CD14-positive monocyte (primary cell): Measurements from ENCODE around the gene DCLK1. TPM values are rescaled to one million over a fixed set of nuclear protein-coding genes. Genes with fewer than 3 reads are reported as not detected.

Experiments
- DNase-seq, 3 donors: peaks; one replicate each; pipeline ENCODE4 v3.0.0-alpha.2; 2011 to 2022
- H2AFZ ChIP-seq: 2 replicates; pipeline ENCODE4 v1.6.0; 2012; ENCODE audit warnings: mild to moderate bottlenecking, low read depth, low read length, inconsistent platforms; ENCODE audit not compliant: insufficient read depth, poor library complexity, severe bottlenecking
- H3K27ac ChIP-seq, 2 donors: 1 replicate in 1 of 2; 2 replicates in 1 of 2; pipeline ENCODE4 v1.5.1; 2012 to 2013; ENCODE audit warnings: low read length in 2 of 2, control low read depth in 1 of 2, inconsistent platforms in 1 of 2, low read depth in 1 of 2, mild to moderate bottlenecking in 1 of 2
- H3K27me3 ChIP-seq, 2 donors: one replicate each; pipeline versions ENCODE4 v1.6.0 to v1.6.1; 2011 to 2013; ENCODE audit warnings: low read length in 2 of 2; ENCODE audit not compliant: control insufficient read depth in 2 of 2, insufficient read depth in 2 of 2
- H3K36me3 ChIP-seq, 2 donors: replicated peaks in 1 of 2; 1 replicate in 1 of 2; 2 replicates in 1 of 2; pipeline versions ENCODE4 v1.5.1 to v1.6.1; 2012 to 2013; ENCODE audit warnings: low read length in 2 of 2, control low read depth in 1 of 2, inconsistent platforms in 1 of 2, mild to moderate bottlenecking in 1 of 2; ENCODE audit not compliant: insufficient read depth in 2 of 2, control insufficient read depth in 1 of 2
- H3K4me1 ChIP-seq, 2 donors: 1 replicate in 1 of 2; 2 replicates in 1 of 2; pipeline versions ENCODE4 v1.5.1 to v1.6.1; 2012 to 2013; ENCODE audit warnings: low read length in 2 of 2, control low read depth in 1 of 2, inconsistent platforms in 1 of 2, mild to moderate bottlenecking in 1 of 2, moderate library complexity in 1 of 2; ENCODE audit not compliant: insufficient read depth in 2 of 2, control insufficient read depth in 1 of 2
- H3K4me2 ChIP-seq: replicated peaks from 2 replicates; pipeline ENCODE3; 2012; ENCODE audit warnings: low read length, moderate library complexity, mild to moderate bottlenecking; ENCODE audit not compliant: poor library complexity, severe bottlenecking; ENCODE audit errors: extremely low read depth
- H3K4me3 ChIP-seq, 3 experiments: fragments of 200-600 bp in 1 of 3; sonication (generic) in 1 of 3; replicated peaks in 1 of 3; 1 replicate in 2 of 3; 2 replicates in 1 of 3; pipeline ENCODE4 v1.5.1; 2011 to 2013; ENCODE audit warnings: low read length in 3 of 3, mild to moderate bottlenecking in 3 of 3, control low read depth in 2 of 3, low read depth in 2 of 3, inconsistent platforms in 1 of 3, moderate library complexity in 1 of 3
- H3K79me2 ChIP-seq: 2 replicates; pipeline ENCODE4 v1.6.0; 2012; ENCODE audit warnings: mild to moderate bottlenecking, control low read depth, inconsistent platforms, low read length, moderate library complexity; ENCODE audit not compliant: insufficient read depth
- H3K9ac ChIP-seq: 2 replicates; pipeline ENCODE4 v1.6.0; 2017; ENCODE audit warnings: low read length, mild to moderate bottlenecking; ENCODE audit not compliant: insufficient read depth, poor library complexity, severe bottlenecking
- H3K9me3 ChIP-seq, 2 donors: replicated peaks in 1 of 2; 1 replicate in 1 of 2; 2 replicates in 1 of 2; pipeline versions ENCODE4 v1.5.1 to v1.6.1; 2012 to 2013; ENCODE audit warnings: low read length in 2 of 2, control low read depth in 1 of 2; ENCODE audit not compliant: control insufficient read depth in 1 of 2, insufficient read depth in 1 of 2
- H4K20me1 ChIP-seq: 2 replicates; pipeline ENCODE4 v1.6.0; 2012; ENCODE audit warnings: mild to moderate bottlenecking, low read length, control low read depth, moderate library complexity; ENCODE audit not compliant: insufficient read depth
- H3K27ac Mint-ChIP-seq, 7 donors: one replicate each; pipeline ENCODE4 v1.8.0; 2020; ENCODE audit warnings: mild to moderate bottlenecking in 7 of 7, mixed read lengths in 7 of 7, moderate library complexity in 6 of 7, inconsistent platforms in 2 of 7
- H3K27me3 Mint-ChIP-seq, 3 donors: one replicate each; pipeline ENCODE4 v1.8.0; 2021 to 2022; ENCODE audit warnings: low read depth in 3 of 3, mild to moderate bottlenecking in 3 of 3, mixed read lengths in 3 of 3, moderate library complexity in 3 of 3, inconsistent platforms in 1 of 3
- H3K36me3 Mint-ChIP-seq, 2 donors: one replicate each; pipeline ENCODE4 v1.8.0; 2020; ENCODE audit warnings: mixed read lengths in 2 of 2, inconsistent platforms in 1 of 2, mild to moderate bottlenecking in 1 of 2
- H3K4me1 Mint-ChIP-seq: one replicate; pipeline ENCODE4 v1.8.0; 2020; ENCODE audit warnings: mild to moderate bottlenecking, mixed read lengths
- H3K4me3 Mint-ChIP-seq, 2 donors: one replicate each; pipeline ENCODE4 v1.8.0; 2020; ENCODE audit warnings: mild to moderate bottlenecking in 2 of 2, mixed read lengths in 2 of 2, moderate library complexity in 1 of 2
- H3K9me3 Mint-ChIP-seq, 7 donors: one replicate each; pipeline ENCODE4 v1.8.0; 2020 to 2022; ENCODE audit warnings: mixed read lengths in 7 of 7, mild to moderate bottlenecking in 6 of 7, moderate library complexity in 6 of 7, inconsistent platforms in 2 of 7
- CTCF ChIP-seq: fragments of 200-600 bp; IDR thresholded peaks from one replicate; pipeline ENCODE4 v1.8.0; 2022; ENCODE audit warnings: antibody characterized with exemption, mild to moderate bottlenecking
- WGBS: methylation state at CpG from one replicate; pipeline ENCODE4 v1.1.5; 2013; ENCODE audit warnings: missing lambda C conversion rate; ENCODE audit not compliant: insufficient coverage; 5-methylcytosine and 5-hydroxymethylcytosine counted together
- intact Hi-C, 2 donors: fragments of 100-400 bp; cut with micrococcal nuclease; formaldehyde crosslinking; loops; one replicate each; pipeline versions ENCODE4 v1.15.0 to v1.15.1; 2023
- polyA plus RNA-seq, 3 donors: library from polyadenylated mRNA; depleted of rRNA in 1 of 3; unstranded in 2 of 3; stranded (reverse) in 1 of 3; fragments of 300-500 nt in 2 of 3; fragments of >200 nt in 1 of 3; fragmentation: Illumina TruSeq in 2 of 3; gene quantifications; 1 replicate in 2 of 3; 2 replicates in 1 of 3; pipeline ENCODE4 v1.2.3, GENCODE V29; 2012 to 2021

The DCLK1 gene
- polyA plus RNA-seq, 3 donors: not detected

- H3K9me3 Mint-ChIP-seq: peaks cover 0 to 10% (median under 1%) of the 10 kb centered on the region in 7 donors
- H3K36me3 Mint-ChIP-seq: no peaks in the 10 kb centered on the region
- Histone ChIP-seq H3K9ac (no peak overlapping the region), H3K9me3 (no peaks in the 10 kb centered on the region), H3K27me3 (no peaks in the 10 kb centered on the region), H3K36me3 (no peaks in the 10 kb centered on the region), H3K79me2 (no peaks in the 10 kb centered on the region), H2AFZ (no peak overlapping the region), H3K4me2 (no peak overlapping the region), H3K4me3 (no peak overlapping the region), H4K20me1 (no peaks in the 10 kb centered on the region), H3K4me1 (no peaks in the 10 kb centered on the region), H3K27ac (no peak overlapping the region)
- H3K4me1 Mint-ChIP-seq: no peaks in the 10 kb centered on the region
- H3K4me3 Mint-ChIP-seq: no peak overlapping the region
- 95% methylated on average over 3 of the region's 4 CpGs for WGBS
- no peak overlapping the region for H3K27ac Mint-ChIP-seq
- TF ChIP-seq CTCF: no peak
- DNase-seq: no peak
- intact Hi-C loops: no loop called here
- H3K27me3 Mint-ChIP-seq: peaks cover 0 to 1% (median 0%) of the 10 kb centered on the region in 3 donors
Observed at GRCh38 chr13:35733827-35734226, 397.4 kb downstream of the DCLK1 start.

- DNase-seq: no peak
- TF ChIP-seq CTCF: no peak
- H3K36me3 Mint-ChIP-seq: no peaks in the 10 kb centered on the region
Observed at GRCh38 chr13:35732565-35732964, 398.6 kb downstream of the DCLK1 start.

More at GRCh38 chr13:35732565-35732964, 398.6 kb downstream of the DCLK1 start:
- H3K79me2 ChIP-seq: no peaks in the 10 kb centered on the region
- H4K20me1 ChIP-seq: no peaks in the 10 kb centered on the region
- intact Hi-C loops: no loop called here
- Mint-ChIP-seq H3K27ac (no peak overlapping the region), H3K4me3 (no peak overlapping the region), H3K4me1 (peaks cover 2% of the 10 kb centered on the region), H3K27me3 (no peaks in the 10 kb centered on the region), H3K9me3 (peaks cover 0 to 9% (median 2%) of the 10 kb centered on the region in 7 donors)
- H3K4me3 ChIP-seq: no peak overlapping the region
- H3K9ac ChIP-seq: no peak overlapping the region
- H3K27ac ChIP-seq: no peak overlapping the region
- no peaks in the 10 kb centered on the region for H3K9me3 ChIP-seq
- H2AFZ ChIP-seq: no peak overlapping the region
- WGBS: no CpG with 5 or more reads among the region's 4 CpGs
- H3K27me3 ChIP-seq: no peaks in the 10 kb centered on the region
- H3K4me1 ChIP-seq: no peaks in the 10 kb centered on the region
- H3K4me2 ChIP-seq: no peak overlapping the region
- H3K36me3 ChIP-seq: no peaks in the 10 kb centered on the region
